H9 (cell line): ENCODE data around the gene ANO10. TPM values are rescaled to one million over a fixed set of nuclear protein-coding genes. Genes with fewer than 3 reads are reported as not detected.
A peak's percentile ranks its signal among the peaks of the same experiment; 100 is the strongest.

ENCODE experiments used
- DNase-seq: peaks from one replicate; pipeline ENCODE4 v3.0.0-alpha.2; 2017
- H2AFZ ChIP-seq: one replicate; pipeline ENCODE4 v1.6.1; 2013; ENCODE audit warnings: mild to moderate bottlenecking, low read length, control low read depth, moderate library complexity
- H2AK5ac ChIP-seq: 2 replicates; pipeline ENCODE4 v1.6.1; 2013; ENCODE audit warnings: low read length, control low read depth, mixed read lengths; ENCODE audit not compliant: insufficient read length
- H2BK120ac ChIP-seq: one replicate; pipeline ENCODE4 v1.6.1; 2013; ENCODE audit warnings: low read depth, mild to moderate bottlenecking, low read length, control low read depth, inconsistent platforms; ENCODE audit not compliant: poor library complexity, severe bottlenecking
- H2BK12ac ChIP-seq: 2 replicates; pipeline ENCODE4 v1.6.1; 2013; ENCODE audit warnings: low read length, control low read depth, mixed read lengths, low read depth; ENCODE audit not compliant: insufficient read length
- H2BK15ac ChIP-seq: 2 replicates; pipeline ENCODE4 v1.6.1; 2013; ENCODE audit warnings: low read depth, low read length, control low read depth
- H2BK20ac ChIP-seq: one replicate; pipeline ENCODE4 v1.6.1; 2013; ENCODE audit warnings: low read depth, mild to moderate bottlenecking, low read length, control low read depth, inconsistent platforms; ENCODE audit not compliant: poor library complexity, severe bottlenecking
- H2BK5ac ChIP-seq: 2 replicates; pipeline ENCODE4 v1.6.1; 2013; ENCODE audit warnings: low read length, control low read depth, mixed read lengths; ENCODE audit not compliant: insufficient read length
- H3K14ac ChIP-seq: 2 replicates; pipeline ENCODE4 v1.6.1; 2013; ENCODE audit warnings: low read length, control low read depth; ENCODE audit not compliant: insufficient read depth
- H3K18ac ChIP-seq: 2 replicates; pipeline ENCODE4 v1.6.1; 2013; ENCODE audit warnings: low read depth, mild to moderate bottlenecking, mixed read lengths, low read length, control low read depth; ENCODE audit not compliant: insufficient read length
- H3K23ac ChIP-seq: 2 replicates; pipeline ENCODE4 v1.6.1; 2013; ENCODE audit warnings: low read length, control low read depth, mixed read lengths, low read depth; ENCODE audit not compliant: insufficient read length
- H3K23me2 ChIP-seq: 2 replicates; pipeline ENCODE4 v1.6.1; 2013; ENCODE audit warnings: low read depth, mild to moderate bottlenecking, mixed read lengths, low read length, control low read depth; ENCODE audit not compliant: insufficient read length, poor library complexity, severe bottlenecking
- H3K27ac ChIP-seq: 2 replicates; pipeline ENCODE4 v1.5.1; 2013; ENCODE audit warnings: low read length, control low read depth, mixed read lengths, low read depth; ENCODE audit not compliant: insufficient read length
- H3K27me3 ChIP-seq: 2 replicates; pipeline ENCODE4 v1.6.1; 2013; ENCODE audit warnings: low read length, control low read depth, inconsistent platforms; ENCODE audit not compliant: insufficient read depth
- H3K4ac ChIP-seq: 2 replicates; pipeline ENCODE4 v1.6.1; 2013; ENCODE audit warnings: low read depth, mild to moderate bottlenecking, control low read depth, inconsistent platforms, low read length, moderate library complexity
- H3K4me1 ChIP-seq: 2 replicates; pipeline ENCODE4 v1.6.1; 2013; ENCODE audit warnings: low read length, control low read depth, inconsistent platforms; ENCODE audit not compliant: insufficient read depth
- H3K4me2 ChIP-seq: 2 replicates; pipeline ENCODE4 v1.6.1; 2013; ENCODE audit warnings: low read length, control low read depth, mixed read lengths; ENCODE audit not compliant: insufficient read length, insufficient read depth
- H3K56ac ChIP-seq: 2 replicates; pipeline ENCODE4 v1.6.1; 2013; ENCODE audit warnings: low read depth, mild to moderate bottlenecking, mixed read lengths, low read length, control low read depth; ENCODE audit not compliant: insufficient read length
- H3K79me1 ChIP-seq: 2 replicates; pipeline ENCODE4 v1.6.1; 2013; ENCODE audit warnings: low read depth, mild to moderate bottlenecking, moderate library complexity, low read length, control low read depth, inconsistent platforms; ENCODE audit not compliant: insufficient read depth, poor library complexity, severe bottlenecking
- H3K79me2 ChIP-seq: 2 replicates; pipeline ENCODE4 v1.6.1; 2013; ENCODE audit warnings: low read length, control low read depth, inconsistent platforms; ENCODE audit not compliant: insufficient read depth
- H3K9ac ChIP-seq: 2 replicates; pipeline ENCODE4 v1.6.1; 2013; ENCODE audit warnings: low read length, control low read depth, mixed read lengths; ENCODE audit not compliant: insufficient read length; ENCODE audit errors: extremely low read depth
- H3K9me3 ChIP-seq: one replicate; pipeline ENCODE4 v1.6.1; 2013; ENCODE audit warnings: low read depth, low read length, inconsistent platforms; ENCODE audit not compliant: control insufficient read depth
- H3T11ph ChIP-seq: one replicate; pipeline ENCODE4 v1.6.1; 2013; ENCODE audit warnings: mild to moderate bottlenecking, low read length, control low read depth, inconsistent platforms
- H4K20me1 ChIP-seq: one replicate; pipeline ENCODE4 v1.6.1; 2013; ENCODE audit not compliant: control insufficient read depth, insufficient read length, insufficient read depth
- H4K5ac ChIP-seq: 2 replicates; pipeline ENCODE4 v1.6.1; 2013; ENCODE audit warnings: low read depth, mild to moderate bottlenecking, mixed read lengths, low read length, control low read depth; ENCODE audit not compliant: insufficient read length
- H4K8ac ChIP-seq: replicated peaks from 2 replicates; pipeline ENCODE4 v1.6.1; 2013; ENCODE audit warnings: low read length, control low read depth, mixed read lengths, low read depth; ENCODE audit not compliant: insufficient read length
- H4K91ac ChIP-seq: 2 replicates; pipeline ENCODE4 v1.6.1; 2013; ENCODE audit warnings: low read depth, mild to moderate bottlenecking, moderate library complexity, mixed read lengths, low read length, control low read depth; ENCODE audit not compliant: insufficient read length
- H3K27ac Mint-ChIP-seq, 3 experiments: 2 replicates in 2 of 3; 3 replicates in 1 of 3; pipeline ENCODE4 v1.8.0; 2020 to 2021; ENCODE audit warnings: mixed read lengths in 3 of 3, mild to moderate bottlenecking in 1 of 3, moderate library complexity in 1 of 3
- H3K27me3 Mint-ChIP-seq: 2 replicates; pipeline ENCODE4 v1.8.0; 2021; ENCODE audit warnings: low read depth, mild to moderate bottlenecking, moderate library complexity, mixed read lengths
- H3K36me3 Mint-ChIP-seq, 3 experiments: 2 replicates in 2 of 3; 3 replicates in 1 of 3; pipeline ENCODE4 v1.8.0; 2020 to 2021; ENCODE audit warnings: low read depth in 3 of 3, mixed read lengths in 3 of 3; ENCODE audit not compliant: insufficient read depth in 1 of 3
- H3K4me1 Mint-ChIP-seq, 2 experiments: 2 replicates each; pipeline ENCODE4 v1.8.0; 2020; ENCODE audit warnings: mixed read lengths in 2 of 2
- H3K4me3 Mint-ChIP-seq, 2 experiments: 2 replicates in 1 of 2; 3 replicates in 1 of 2; pipeline ENCODE4 v1.8.0; 2020 to 2021; ENCODE audit warnings: mild to moderate bottlenecking in 2 of 2, mixed read lengths in 2 of 2, moderate library complexity in 1 of 2
- H3K9me3 Mint-ChIP-seq, 2 experiments: 2 replicates in 1 of 2; 3 replicates in 1 of 2; pipeline ENCODE4 v1.8.0; 2020; ENCODE audit warnings: mild to moderate bottlenecking in 2 of 2, mixed read lengths in 2 of 2, moderate library complexity in 1 of 2
- WGBS: extraction: QIAGEN DNeasy Blood & Tissue Kit; methylation state at CpG from one replicate; pipeline ENCODE4 v1.1.7; 2013; ENCODE audit warnings: missing lambda C conversion rate, low lambda C conversion rate, mixed read lengths; ENCODE audit not compliant: insufficient read length; ENCODE audit errors: extremely low coverage; 5-methylcytosine and 5-hydroxymethylcytosine counted together
- total RNA-seq: library from RNA; stranded (reverse); gene quantifications from 2 replicates; pipeline ENCODE4 v1.2.1, GENCODE V29; 2021
- TF ChIP-seq, protein P1 (sequence below): fragments of 200-600 bp; sonication (generic); conservative IDR thresholded peaks from 3 replicates; pipeline ENCODE4 v1.8.0; 2021; ENCODE audit warnings: antibody characterized with exemption, mild to moderate bottlenecking

The ANO10 gene
- total RNA-seq, 1 experiment from 2014 or later, result 38.7 TPM

DNA sequence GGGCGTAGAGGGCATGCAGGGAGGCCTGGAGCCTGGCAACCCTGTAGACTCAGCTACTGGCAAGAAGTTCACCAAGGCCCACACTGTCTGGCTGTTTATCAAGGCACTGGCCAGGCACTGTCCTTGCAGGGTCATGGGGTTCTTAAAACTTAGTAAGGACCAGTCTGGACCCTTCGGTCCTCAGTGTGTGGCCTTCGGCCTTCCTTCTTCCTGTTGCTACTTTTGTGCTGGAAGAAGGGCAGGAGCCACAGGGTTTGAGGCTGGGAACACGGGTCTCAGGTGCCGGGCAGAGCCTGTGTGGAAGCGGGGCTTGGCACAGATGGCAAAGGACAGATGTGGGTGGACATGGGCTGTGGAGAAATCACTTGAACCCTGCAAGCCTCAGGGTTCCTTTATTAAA is 258.9 kb downstream of the ANO10 start:
- H3K27me3 Mint-ChIP-seq, result peaks cover 10% of the 10 kb centered on the region

More for the DNA sequence above, 258.9 kb downstream of the ANO10 start:
- no peak overlapping the region for H3K4me2 ChIP-seq
- TF ChIP-seq, protein P1, sequence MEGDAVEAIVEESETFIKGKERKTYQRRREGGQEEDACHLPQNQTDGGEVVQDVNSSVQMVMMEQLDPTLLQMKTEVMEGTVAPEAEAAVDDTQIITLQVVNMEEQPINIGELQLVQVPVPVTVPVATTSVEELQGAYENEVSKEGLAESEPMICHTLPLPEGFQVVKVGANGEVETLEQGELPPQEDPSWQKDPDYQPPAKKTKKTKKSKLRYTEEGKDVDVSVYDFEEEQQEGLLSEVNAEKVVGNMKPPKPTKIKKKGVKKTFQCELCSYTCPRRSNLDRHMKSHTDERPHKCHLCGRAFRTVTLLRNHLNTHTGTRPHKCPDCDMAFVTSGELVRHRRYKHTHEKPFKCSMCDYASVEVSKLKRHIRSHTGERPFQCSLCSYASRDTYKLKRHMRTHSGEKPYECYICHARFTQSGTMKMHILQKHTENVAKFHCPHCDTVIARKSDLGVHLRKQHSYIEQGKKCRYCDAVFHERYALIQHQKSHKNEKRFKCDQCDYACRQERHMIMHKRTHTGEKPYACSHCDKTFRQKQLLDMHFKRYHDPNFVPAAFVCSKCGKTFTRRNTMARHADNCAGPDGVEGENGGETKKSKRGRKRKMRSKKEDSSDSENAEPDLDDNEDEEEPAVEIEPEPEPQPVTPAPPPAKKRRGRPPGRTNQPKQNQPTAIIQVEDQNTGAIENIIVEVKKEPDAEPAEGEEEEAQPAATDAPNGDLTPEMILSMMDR, result no peak
- H3K4me1 ChIP-seq, result peaks cover 4% of the 10 kb centered on the region; the same call in 1 of the 2 replicates
- no peaks in the 10 kb centered on the region for H3K79me2 ChIP-seq
- Mint-ChIP-seq H3K27ac (peak overlapping the region in 2 of 3 experiments; percentile 9 to 68; a peak in 1 of 7 replicates), H3K4me1 (peaks cover 32 to 35% of the 10 kb centered on the region in 2 experiments), H3K36me3 (peaks cover 10 to 29% (median 13%) of the 10 kb centered on the region in 3 experiments), H3K9me3 (peaks cover 0 to 3% of the 10 kb centered on the region in 2 experiments; a peak in 2 of 5 replicates), H3K4me3 (no peak overlapping the region)
- no peak overlapping the region for H3K4ac ChIP-seq
- no peak overlapping the region for H3K23ac ChIP-seq
- no peak overlapping the region for H2AFZ ChIP-seq
- no peak overlapping the region for H2BK5ac ChIP-seq
- H4K8ac ChIP-seq, result no peak overlapping the region
- no peaks in the 10 kb centered on the region for H3K23me2 ChIP-seq
- no peak overlapping the region for H3K56ac ChIP-seq
- no peak overlapping the region for H4K91ac ChIP-seq
- H3K9me3 ChIP-seq, result no peaks in the 10 kb centered on the region
- no peak overlapping the region for H2BK120ac ChIP-seq
- no peaks in the 10 kb centered on the region for H4K20me1 ChIP-seq
- no peak overlapping the region for H2BK20ac ChIP-seq
- H4K5ac ChIP-seq, result no peak overlapping the region
- H3K27ac ChIP-seq, result no peak overlapping the region
- no peaks in the 10 kb centered on the region for H3K79me1 ChIP-seq
- DNase-seq, result no peak
- H3K27me3 ChIP-seq, result no peaks in the 10 kb centered on the region
- no peak overlapping the region for H2BK15ac ChIP-seq
- no CpG with 5 or more reads among the region's 6 CpGs for WGBS
- H3K18ac ChIP-seq, result no peak overlapping the region
- no peak overlapping the region for H3K14ac ChIP-seq
- H2BK12ac ChIP-seq, result no peak overlapping the region
- no peak overlapping the region for H3T11ph ChIP-seq
- H2AK5ac ChIP-seq, result no peak overlapping the region
- H3K9ac ChIP-seq, result no peak overlapping the region
